ENCODE results near the gene FCHSD2.

DNA sequence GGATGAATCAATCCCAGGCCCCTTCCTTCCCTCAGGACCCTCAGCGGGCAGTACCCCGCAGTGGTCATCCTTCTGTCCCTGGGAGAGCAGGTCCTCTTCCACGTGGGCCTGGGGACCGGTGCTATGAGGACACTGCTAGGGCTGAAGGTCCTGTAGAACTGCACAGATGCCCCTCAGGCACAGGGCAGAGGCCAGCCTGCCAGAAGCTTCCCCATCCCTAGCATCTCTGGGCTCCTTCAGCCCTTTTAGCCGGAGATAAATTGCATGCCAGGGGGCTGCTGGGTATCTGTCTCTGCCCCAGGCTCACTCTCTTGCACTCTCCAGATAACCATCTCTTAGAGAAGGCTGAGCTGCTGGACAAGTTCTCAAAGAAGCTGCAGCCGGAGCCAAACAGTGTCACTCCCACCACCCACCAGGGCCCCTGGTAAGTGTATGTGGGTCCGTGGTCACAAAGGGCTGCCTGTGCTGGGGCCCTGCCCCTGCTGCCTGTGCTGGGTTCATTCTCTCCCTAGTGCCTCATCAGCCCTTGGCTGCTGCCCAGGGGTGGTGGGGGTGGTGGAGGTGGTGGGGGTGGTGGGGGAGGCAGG is 325.6 kb downstream of the FCHSD2 start:
- no peak for TF ChIP-seq ETV6 (IDR thresholded peaks at IDR 0.05; ENCODE audit: borderline replicate concordance in 1 of 2, low read depth in 2 of 2, low read length in 1 of 2)
- TF ChIP-seq ETV6 (CRISPR knock-in tag; IDR thresholded peaks at IDR 0.05; ENCODE audit: borderline replicate concordance): no peak
- TF ChIP-seq ZNF592 (IDR thresholded peaks at IDR 0.05): no peak
- no peak for TF ChIP-seq ELF4 (CRISPR knock-in tag; IDR thresholded peaks at IDR 0.05)
- no peak for TF ChIP-seq TAF1 (IDR thresholded peaks at IDR 0.05; ENCODE audit: control insufficient read depth, extremely low read depth, insufficient read depth, low read length, severe bottlenecking)
- TF ChIP-seq POLR2AphosphoS5 (IDR thresholded peaks at IDR 0.05; ENCODE audit: control insufficient read depth, insufficient read depth, low read depth, low read length): no peak
- no peak for TF ChIP-seq BHLHE40 (IDR thresholded peaks at IDR 0.05; ENCODE audit: low read length)
- TF ChIP-seq SPI1 (IDR thresholded peaks at IDR 0.05; ENCODE audit: borderline replicate concordance, low read depth, low read length): no peak
- no peak for TF ChIP-seq CTCF (IDR thresholded peaks at IDR 0.05 in 2 of 3, conservative IDR thresholded peaks at IDR 0.05 in 1 of 3; ENCODE audit: insufficient read depth in 2 of 3, low read depth in 1 of 3, low read length in 3 of 3)
- TF ChIP-seq XRCC4 (IDR thresholded peaks at IDR 0.05; ENCODE audit: extremely low read depth, insufficient read depth, insufficient read length): no peak
- TF ChIP-seq, protein P1, sequence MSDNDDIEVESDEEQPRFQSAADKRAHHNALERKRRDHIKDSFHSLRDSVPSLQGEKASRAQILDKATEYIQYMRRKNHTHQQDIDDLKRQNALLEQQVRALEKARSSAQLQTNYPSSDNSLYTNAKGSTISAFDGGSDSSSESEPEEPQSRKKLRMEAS (CRISPR knock-in tag; IDR thresholded peaks at IDR 0.05): no peak; the same call in 1 of the 2 replicates

All from K562 (cell line).